Measurements from ENCODE around the gene LRRC8D.

The LRRC8D gene

DNA sequence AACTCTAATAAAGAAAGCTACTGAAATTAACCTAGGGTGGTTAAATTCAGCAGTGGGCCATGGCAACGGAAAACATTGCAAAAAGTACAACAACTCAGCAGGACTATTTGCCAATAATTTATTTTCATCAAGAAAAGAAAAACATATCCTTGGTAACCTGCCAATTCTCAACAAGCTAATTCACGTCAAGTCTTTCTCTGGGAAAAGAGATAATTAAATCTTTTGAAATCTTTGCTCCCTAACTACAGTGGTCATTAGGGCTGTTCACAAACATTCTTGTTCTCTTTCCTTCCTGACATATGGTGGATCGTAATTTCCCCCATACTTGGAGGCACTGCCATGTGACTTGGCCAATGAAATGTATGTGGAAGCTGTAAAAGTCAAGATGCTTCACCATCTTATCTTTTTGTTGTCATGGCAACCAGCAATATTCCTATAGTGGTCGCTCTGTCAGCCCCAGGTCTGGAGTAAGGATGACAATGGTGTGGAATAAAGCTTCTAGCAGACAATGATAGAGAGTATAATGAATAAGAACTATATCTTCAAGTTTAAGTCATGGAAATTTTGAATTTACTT lies 144.4 kb downstream of the LRRC8D start:
- TF ChIP-seq, protein P1, sequence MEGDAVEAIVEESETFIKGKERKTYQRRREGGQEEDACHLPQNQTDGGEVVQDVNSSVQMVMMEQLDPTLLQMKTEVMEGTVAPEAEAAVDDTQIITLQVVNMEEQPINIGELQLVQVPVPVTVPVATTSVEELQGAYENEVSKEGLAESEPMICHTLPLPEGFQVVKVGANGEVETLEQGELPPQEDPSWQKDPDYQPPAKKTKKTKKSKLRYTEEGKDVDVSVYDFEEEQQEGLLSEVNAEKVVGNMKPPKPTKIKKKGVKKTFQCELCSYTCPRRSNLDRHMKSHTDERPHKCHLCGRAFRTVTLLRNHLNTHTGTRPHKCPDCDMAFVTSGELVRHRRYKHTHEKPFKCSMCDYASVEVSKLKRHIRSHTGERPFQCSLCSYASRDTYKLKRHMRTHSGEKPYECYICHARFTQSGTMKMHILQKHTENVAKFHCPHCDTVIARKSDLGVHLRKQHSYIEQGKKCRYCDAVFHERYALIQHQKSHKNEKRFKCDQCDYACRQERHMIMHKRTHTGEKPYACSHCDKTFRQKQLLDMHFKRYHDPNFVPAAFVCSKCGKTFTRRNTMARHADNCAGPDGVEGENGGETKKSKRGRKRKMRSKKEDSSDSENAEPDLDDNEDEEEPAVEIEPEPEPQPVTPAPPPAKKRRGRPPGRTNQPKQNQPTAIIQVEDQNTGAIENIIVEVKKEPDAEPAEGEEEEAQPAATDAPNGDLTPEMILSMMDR (IDR thresholded peaks at IDR 0.05; ENCODE audit: low read depth, low read length) = no peak
- H3K4me3 ChIP-seq (replicated peaks in 1 of 2; ENCODE audit: low read depth in 2 of 2, low read length in 2 of 2) = no peak overlapping the region
- peak; percentile 33 to 74 for DNase-seq (ENCODE audit: low read depth in 2 of 2)

DNA sequence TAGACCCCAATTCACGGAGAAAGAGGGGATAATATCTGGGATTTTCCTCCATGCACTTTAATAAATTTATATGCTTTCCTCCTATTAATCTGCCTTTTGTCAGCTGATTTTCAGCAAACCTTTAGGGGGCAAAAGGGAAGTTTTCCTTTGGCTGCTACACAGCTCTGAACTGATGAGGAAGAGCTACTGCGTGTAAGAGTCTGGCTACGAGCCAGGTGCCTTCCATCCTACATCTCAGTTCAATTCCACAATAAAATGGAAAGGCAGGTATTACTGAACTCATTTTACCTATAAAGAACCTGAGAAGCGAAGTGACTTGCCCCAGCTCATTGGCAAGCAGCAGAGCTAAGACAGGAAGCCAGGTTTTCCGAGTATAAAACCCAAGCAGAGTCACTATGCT lies 145.8 kb downstream of the LRRC8D start:
- DNase-seq (ENCODE audit: low read depth in 2 of 2) = peak in 1 of 2 donors; percentile 25
- TF ChIP-seq, protein P1 (IDR thresholded peaks at IDR 0.05; ENCODE audit: low read depth, low read length) = no peak
- H3K4me3 ChIP-seq (replicated peaks in 1 of 2; ENCODE audit: low read depth in 2 of 2, low read length in 2 of 2) = no peak overlapping the region

DNA sequence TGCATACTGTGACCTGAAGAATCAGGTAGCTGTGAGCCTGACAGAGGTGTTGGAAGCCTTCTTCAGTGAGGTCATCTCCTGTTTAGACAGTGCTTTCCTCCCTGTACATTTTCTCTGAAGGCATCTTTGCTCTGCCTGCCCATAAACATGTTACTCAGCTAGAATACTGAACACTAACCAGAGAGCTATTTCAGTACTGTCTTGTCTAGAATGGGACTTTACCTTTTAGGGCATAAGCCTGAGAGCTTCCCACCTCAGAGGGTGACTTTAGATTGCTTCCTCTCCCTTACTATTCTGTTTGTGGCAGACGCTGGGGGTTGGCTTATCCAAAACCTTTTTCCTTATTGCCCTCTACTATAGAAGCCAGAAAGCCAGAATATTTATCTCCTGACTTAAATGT lies 150.8 kb downstream of the LRRC8D start:
- TF ChIP-seq, protein P1 (IDR thresholded peaks at IDR 0.05; ENCODE audit: low read depth, low read length) = no peak
- H3K4me3 ChIP-seq (replicated peaks in 1 of 2; ENCODE audit: low read depth in 2 of 2, low read length in 2 of 2) = no peak overlapping the region
- no peak for DNase-seq (ENCODE audit: low read depth in 2 of 2)

DNA sequence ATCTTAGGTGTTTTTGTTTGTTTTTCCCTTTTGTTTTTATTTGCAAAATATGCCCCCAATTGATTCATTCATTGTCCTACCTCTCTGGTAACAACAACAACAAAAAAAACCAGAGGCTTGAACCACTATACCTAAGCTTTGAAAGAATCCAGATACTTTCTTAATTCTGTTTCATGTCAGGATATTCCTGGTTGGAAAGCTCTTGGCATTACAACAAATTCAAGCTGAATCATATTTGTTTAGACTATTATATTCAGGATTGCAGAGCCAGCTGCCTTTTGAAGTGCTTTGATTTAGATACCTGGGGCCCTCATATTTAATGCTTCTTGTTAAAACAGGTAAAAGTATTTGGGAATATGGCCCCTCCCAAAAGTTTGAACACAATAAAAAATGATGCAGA lies 151.2 kb downstream of the LRRC8D start:
- TF ChIP-seq, protein P1 (IDR thresholded peaks at IDR 0.05; ENCODE audit: low read depth, low read length) = no peak
- no peak for DNase-seq (ENCODE audit: low read depth in 2 of 2)
- H3K4me3 ChIP-seq (replicated peaks in 1 of 2; ENCODE audit: low read depth in 2 of 2, low read length in 2 of 2) = no peak overlapping the region

DNA sequence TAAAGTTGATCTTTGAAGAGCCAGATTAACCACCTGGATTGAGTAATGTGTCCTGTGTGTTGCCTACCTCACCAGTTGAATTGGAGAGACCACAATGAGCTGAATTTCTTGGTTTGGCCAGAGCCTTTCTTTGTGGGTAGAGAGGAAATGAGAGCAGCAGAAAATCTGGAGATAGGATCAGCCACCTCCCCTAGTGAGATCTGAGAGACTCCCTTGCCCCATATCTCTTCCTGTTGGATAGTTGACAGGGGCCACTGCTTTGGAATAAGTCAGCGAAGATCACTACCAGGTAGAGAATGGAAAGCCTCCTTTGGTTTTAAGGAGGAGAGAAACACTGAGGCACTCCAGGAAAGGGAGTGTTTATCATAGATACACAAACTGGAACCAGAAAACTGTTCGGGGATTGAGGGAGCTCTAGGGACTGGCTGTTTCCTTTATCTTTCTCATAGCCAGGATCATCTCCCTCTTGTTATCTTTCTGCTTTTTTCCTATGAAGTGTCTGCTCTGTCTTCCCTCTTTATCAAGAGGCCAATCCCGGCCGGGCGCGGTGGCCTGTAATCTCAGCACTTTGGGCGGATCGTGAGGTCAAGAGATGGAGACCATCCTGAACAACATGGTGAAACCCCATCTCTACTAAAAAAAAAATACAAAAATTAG lies 152.8 kb downstream of the LRRC8D start:
- TF ChIP-seq, protein P1 (IDR thresholded peaks at IDR 0.05; ENCODE audit: low read depth, low read length) = no peak
- no peak for DNase-seq (ENCODE audit: low read depth in 2 of 2)
- no peak overlapping the region for H3K4me3 ChIP-seq (replicated peaks in 1 of 2; ENCODE audit: low read depth in 2 of 2, low read length in 2 of 2)

DNA sequence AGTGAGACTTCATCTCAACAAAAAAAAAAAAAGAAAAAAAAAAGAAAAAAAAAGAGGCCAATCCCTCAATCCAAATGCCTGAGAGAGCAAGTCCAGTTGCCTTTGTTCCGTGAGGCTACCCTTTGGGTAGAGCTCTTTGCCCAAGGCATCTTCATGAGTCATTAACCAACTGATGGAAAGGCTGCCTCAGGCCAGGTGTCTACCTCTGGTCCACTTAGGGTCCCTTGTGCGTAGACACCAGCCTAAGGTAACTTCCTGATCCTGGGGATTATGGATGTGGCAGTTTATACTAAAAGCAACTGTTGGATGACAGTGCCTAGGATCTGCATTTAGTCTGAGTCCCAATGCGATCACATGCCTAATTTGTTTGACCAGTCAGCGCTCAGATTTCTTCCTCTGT lies 153.4 kb downstream of the LRRC8D start:
- TF ChIP-seq, protein P1 (IDR thresholded peaks at IDR 0.05; ENCODE audit: low read depth, low read length) = no peak
- no peak for DNase-seq (ENCODE audit: low read depth in 2 of 2)
- H3K4me3 ChIP-seq (replicated peaks in 1 of 2; ENCODE audit: low read depth in 2 of 2, low read length in 2 of 2) = no peak overlapping the region

Measured in cardiac fibroblast (primary cell).